PFSK-1 (cell line): ENCODE data around the gene FADS2.

ENCODE experiments used
- FOXP2 ChIP-seq: optimal IDR thresholded peaks from 2 replicates; pipeline ENCODE3; 2011; ENCODE audit warnings: borderline replicate concordance, control low read depth, inconsistent platforms; ENCODE audit not compliant: insufficient read depth; ENCODE audit errors: extremely low read length, extremely low read depth
- POLR2AphosphoS5 ChIP-seq: IDR thresholded peaks from 2 replicates; pipeline ENCODE4 v1.6.1; 2012; ENCODE audit warnings: low read depth, mild to moderate bottlenecking, control low read depth, low read length, moderate library complexity
- REST ChIP-seq, 2 experiments: IDR thresholded peaks; 2 replicates each; pipeline versions ENCODE4 v1.6.1 to v1.8.0; 2011 to 2012; ENCODE audit warnings: low read depth in 2 of 2, low read length in 2 of 2, control low read depth in 1 of 2, inconsistent platforms in 1 of 2, mild to moderate bottlenecking in 1 of 2, moderate library complexity in 1 of 2; ENCODE audit not compliant: insufficient read depth in 1 of 2
- SIN3A ChIP-seq: IDR thresholded peaks from 2 replicates; pipeline ENCODE4 v1.6.1; 2012; ENCODE audit warnings: mild to moderate bottlenecking, low read length, moderate library complexity, borderline replicate concordance; ENCODE audit not compliant: insufficient read depth
- TAF1 ChIP-seq: IDR thresholded peaks from 2 replicates; pipeline ENCODE4 v1.6.1; 2012; ENCODE audit warnings: low read length, control low read depth, borderline replicate concordance; ENCODE audit not compliant: insufficient read depth

DNA sequence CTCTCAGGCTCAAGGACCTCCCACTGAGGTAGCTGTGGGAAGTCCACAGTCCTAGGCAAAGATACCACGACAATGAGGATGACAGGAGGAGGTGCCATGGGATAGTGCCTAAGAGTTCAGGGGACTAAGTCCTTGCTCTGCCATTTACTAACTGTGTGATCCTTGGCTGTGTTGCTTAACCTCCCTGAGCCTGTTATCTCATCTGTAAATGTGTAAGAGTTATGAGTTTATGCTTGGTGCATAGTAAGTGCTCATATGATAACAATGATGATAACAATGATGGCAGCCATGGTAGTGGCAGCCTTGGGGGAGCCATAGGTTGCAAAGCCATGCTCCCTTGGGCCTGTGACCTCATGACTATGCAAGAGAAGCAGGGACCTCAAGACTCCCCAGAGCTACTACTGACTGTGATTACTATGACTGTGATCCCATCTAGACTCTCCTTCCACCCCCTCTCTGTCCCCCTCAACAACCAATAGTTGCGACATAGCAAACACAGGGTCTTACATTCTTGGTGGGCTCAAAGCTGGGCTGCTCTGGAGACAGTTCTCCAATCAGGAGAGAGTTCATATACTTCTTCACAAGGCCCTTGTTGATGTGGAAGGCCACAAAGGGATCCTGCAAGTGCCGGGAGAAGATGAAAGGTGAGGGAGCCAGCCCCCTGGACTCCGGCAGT is 15.2 kb upstream of the FADS2 start:
- TF ChIP-seq TAF1: no peak
- no peak for TF ChIP-seq SIN3A
- TF ChIP-seq REST (IDR thresholded peaks at IDR 0.05; ENCODE audit: insufficient read depth in 1 of 2, low read depth in 2 of 2, low read length in 2 of 2): no peak
- no peak for TF ChIP-seq POLR2AphosphoS5
- TF ChIP-seq FOXP2: no peak
